NCI-H345 treated with DMSO at 0.1 percent for 48 hours (cell line): ENCODE data around the gene RNF4.
"Not testable (repeated sequence)": the region's sequence is repeated elsewhere in the genome, so short reads cannot be mapped to it uniquely, and the experiment has no call there.

Experiments
- DNase-seq: peaks from one replicate; lab custom pipeline; 2025; ENCODE audit not compliant: unreplicated experiment; lab: John Stamatoyannopoulos, UW

The RNF4 gene

GRCh38 chr4:2485956-2486355 lies 17.1 kb downstream of the RNF4 start:
- DNase-seq = no peak

- DNase-seq = no peak
Measured at GRCh38 chr4:2486981-2487380, 18.1 kb downstream of the RNF4 start.

- no peak for DNase-seq
Measured at GRCh38 chr4:2487632-2488031, 18.7 kb downstream of the RNF4 start.

- no peak for DNase-seq
Measured at GRCh38 chr4:2489081-2489805, 20.3 kb downstream of the RNF4 start.

GRCh38 chr4:2489841-2490552 lies 21.1 kb downstream of the RNF4 start:
- DNase-seq = no peak

- no peak for DNase-seq
Measured at GRCh38 chr4:2492970-2493369, 24.1 kb downstream of the RNF4 start.

- no peak for DNase-seq
Measured at GRCh38 chr4:2494992-2495391, 26.1 kb downstream of the RNF4 start.

GRCh38 chr4:2497324-2497723 lies 28.4 kb downstream of the RNF4 start:
- DNase-seq = no peak

GRCh38 chr4:2497931-2498330 lies 29.0 kb downstream of the RNF4 start:
- no peak for DNase-seq

- DNase-seq = no peak
Measured at GRCh38 chr4:2500547-2500946, 31.6 kb downstream of the RNF4 start.

GRCh38 chr4:2501034-2501594 lies 32.2 kb downstream of the RNF4 start:
- DNase-seq = no peak

- no peak for DNase-seq
Measured at GRCh38 chr4:2503809-2504208, 34.9 kb downstream of the RNF4 start.

- no peak for DNase-seq
Measured at GRCh38 chr4:2507259-2507658, 38.4 kb downstream of the RNF4 start.

- no peak for DNase-seq
Measured at GRCh38 chr4:2507855-2508254, 38.9 kb downstream of the RNF4 start.

GRCh38 chr4:2510351-2511259 lies 41.7 kb downstream of the RNF4 start:
- no peak for DNase-seq

- no peak for DNase-seq
Measured at GRCh38 chr4:2511645-2512131, 42.8 kb downstream of the RNF4 start.

GRCh38 chr4:2512396-2513135 lies 43.7 kb downstream of the RNF4 start:
- no peak for DNase-seq

- not testable (repeated sequence) for DNase-seq
Measured at GRCh38 chr4:2514193-2514592, 45.3 kb downstream of the RNF4 start.

- not testable (repeated sequence) for DNase-seq
Measured at GRCh38 chr4:2514944-2515343, 46.0 kb downstream of the RNF4 start.

GRCh38 chr4:2515830-2516550 lies 47.1 kb downstream of the RNF4 start:
- DNase-seq = no peak
